HCT116 (cell line): Measurements from ENCODE around the gene DOC2A. TPM values are rescaled to one million over a fixed set of nuclear protein-coding genes. Genes with fewer than 3 reads are reported as not detected.

Experiments
- ATAC-seq: fragments of 200-7000 bp; cut with Tn5 transposase; 2 replicates; pipeline ENCODE4 v1.9.1; 2020; ENCODE audit warnings: mild to moderate bottlenecking, moderate library complexity
- BruUV-seq: library from RNA; stranded (reverse); fragments of 400-500 nt; replicated peaks from 2 replicates; lab custom pipeline; 2021; lab: Mats Ljungman, UMichigan
- CTCF ChIA-PET: fragments of 300-600 bp; sonication (Branson Sonifier 250); formaldehyde crosslinking; loops from one replicate; lab custom pipeline; 2021; ENCODE audit warnings: antibody characterized with exemption; lab: Charles Lee
- POLR2A ChIA-PET: fragments of 300-600, 350-600 bp; sonication (Branson Sonifier 250); formaldehyde crosslinking; loops from one replicate; lab custom pipeline; 2021; ENCODE audit warnings: antibody characterized with exemption; lab: Charles Lee
- RAD21 ChIA-PET, 2 experiments: fragments of 300-600 bp; sonication (Branson Sonifier 250); formaldehyde crosslinking; loops; one replicate each; lab custom pipeline; 2023; ENCODE audit warnings: low total read pairs in 2 of 2; ENCODE audit not compliant: uncharacterized antibody in 2 of 2, unreplicated experiment in 2 of 2, low non-redundant PET in 1 of 2; lab: Charles Lee
- DNase-seq: peaks from one replicate; pipeline ENCODE4 v3.0.0-alpha.2; 2010; ENCODE audit warnings: low read depth, low spot score
- H2AFZ ChIP-seq: fragments of 200-600 bp; shearing (Covaris generic), sonication (generic); 2 replicates; pipeline ENCODE4 v1.6.1; 2017; ENCODE audit warnings: low read depth, mixed run types, mixed read lengths, antibody characterized with exemption, low read length; ENCODE audit not compliant: poor library complexity, severe bottlenecking
- H3K27ac ChIP-seq: 2 replicates; pipeline ENCODE4 v1.5.1; 2012; ENCODE audit warnings: low read depth, low read length
- H3K27me3 ChIP-seq: fragments of 200-600 bp; sonication (generic); 2 replicates; pipeline ENCODE4 v1.6.1; 2016; ENCODE audit warnings: mixed run types, low read length, mixed read lengths; ENCODE audit not compliant: insufficient read depth
- H3K36me3 ChIP-seq, 2 experiments: fragments of 200-500 bp in 1 of 2; fragments of 200-600 bp in 1 of 2; sonication (Bioruptor generic) in 1 of 2; sonication (generic) in 1 of 2; 2 replicates each; pipeline versions ENCODE4 v1.5.1 to v1.6.1; 2014 to 2016; ENCODE audit warnings: low read length in 2 of 2, inconsistent platforms in 1 of 2, mixed read lengths in 1 of 2, mixed run types in 1 of 2; ENCODE audit not compliant: insufficient read depth in 2 of 2, control insufficient read depth in 1 of 2
- H3K4me1 ChIP-seq, 2 experiments: fragments of 200-600 bp in 1 of 2; sonication (generic) in 1 of 2; 2 replicates each; pipeline versions ENCODE4 v1.5.1 to v1.6.1; 2012 to 2017; ENCODE audit warnings: low read length in 2 of 2, inconsistent platforms in 1 of 2, mild to moderate bottlenecking in 1 of 2, mixed read lengths in 1 of 2, mixed run types in 1 of 2, moderate library complexity in 1 of 2; ENCODE audit not compliant: insufficient read depth in 2 of 2, control insufficient read depth in 1 of 2
- H3K4me2 ChIP-seq: fragments of 200-600 bp; sonication (generic); 2 replicates; pipeline ENCODE4 v1.6.1; 2017; ENCODE audit warnings: mixed run types, low read length, mixed read lengths
- H3K4me3 ChIP-seq, 2 experiments: fragments of 200-600 bp in 1 of 2; sonication (generic) in 1 of 2; replicated peaks in 1 of 2; 2 replicates each; pipeline ENCODE4 v1.5.1; 2011 to 2016; ENCODE audit warnings: low read length in 2 of 2, control low read depth in 1 of 2, low read depth in 1 of 2, mild to moderate bottlenecking in 1 of 2, mixed read lengths in 1 of 2, mixed run types in 1 of 2
- H3K79me2 ChIP-seq: fragments of 200-600 bp; sonication (generic); 2 replicates; pipeline ENCODE4 v1.6.1; 2017; ENCODE audit warnings: mild to moderate bottlenecking, mixed run types, low read length, moderate library complexity, mixed read lengths; ENCODE audit not compliant: insufficient read depth
- H3K9ac ChIP-seq: fragments of 200-600 bp; sonication (generic); 2 replicates; pipeline ENCODE4 v1.6.1; 2016; ENCODE audit warnings: low read length, mixed read lengths
- H3K9me2 ChIP-seq: fragments of 200-600 bp; sonication (generic), shearing (Covaris generic); 2 replicates; pipeline ENCODE4 v1.6.1; 2017; ENCODE audit warnings: mixed run types, mild to moderate bottlenecking, moderate library complexity; ENCODE audit not compliant: insufficient read depth
- H3K9me3 ChIP-seq, 2 experiments: fragments of 200-500 bp in 1 of 2; fragments of 200-600 bp in 1 of 2; sonication (Bioruptor generic) in 1 of 2; sonication (generic) in 1 of 2; 2 replicates each; pipeline ENCODE4 v1.6.1; 2014 to 2017; ENCODE audit warnings: low read length in 2 of 2, mixed read lengths in 2 of 2, inconsistent platforms in 1 of 2, low read depth in 1 of 2, mild to moderate bottlenecking in 1 of 2, mixed run types in 1 of 2, moderate library complexity in 1 of 2; ENCODE audit not compliant: control insufficient read depth in 1 of 2, insufficient read depth in 1 of 2
- H4K20me1 ChIP-seq: fragments of 200-600 bp; sonication (generic), shearing (Covaris generic); 2 replicates; pipeline ENCODE4 v1.6.1; 2017; ENCODE audit warnings: mixed run types, mild to moderate bottlenecking, moderate library complexity; ENCODE audit not compliant: insufficient read depth
- ATF3 ChIP-seq: IDR thresholded peaks from 2 replicates; pipeline ENCODE4 v1.6.1; 2012
- CBX3 ChIP-seq: IDR thresholded peaks from 2 replicates; pipeline ENCODE4 v1.6.1; 2012; ENCODE audit warnings: low read depth
- CEBPB ChIP-seq: IDR thresholded peaks from 2 replicates; pipeline ENCODE4 v1.6.1; 2012; ENCODE audit warnings: low read depth
- EGR1 ChIP-seq: IDR thresholded peaks from 2 replicates; pipeline ENCODE4 v1.6.1; 2012; ENCODE audit warnings: low read depth
- EZH2phosphoT487 ChIP-seq: fragments of 200-600 bp; IDR thresholded peaks from 2 replicates; pipeline ENCODE4 v1.6.1; 2018; ENCODE audit warnings: antibody characterized with exemption, borderline replicate concordance
- FOSL1 ChIP-seq: IDR thresholded peaks from 2 replicates; pipeline ENCODE4 v1.6.1; 2012; ENCODE audit warnings: low read depth
- JUND ChIP-seq: IDR thresholded peaks from 2 replicates; pipeline ENCODE4 v1.6.1; 2012
- MAX ChIP-seq: IDR thresholded peaks from 2 replicates; pipeline ENCODE4 v1.6.1; 2012
- POLR2A ChIP-seq: IDR thresholded peaks from 2 replicates; pipeline ENCODE4 v1.7.0; 2011; ENCODE audit warnings: borderline replicate concordance; ENCODE audit not compliant: insufficient read depth, insufficient read length; ENCODE audit errors: extremely low read depth
- POLR2AphosphoS5 ChIP-seq: IDR thresholded peaks from 2 replicates; pipeline ENCODE4 v1.6.1; 2011; ENCODE audit warnings: mild to moderate bottlenecking, low read depth, low read length, moderate library complexity
- RAD21 ChIP-seq: IDR thresholded peaks from 2 replicates; pipeline ENCODE4 v1.6.1; 2012; ENCODE audit warnings: low read depth, mild to moderate bottlenecking
- SIN3A ChIP-seq: IDR thresholded peaks from 2 replicates; pipeline ENCODE4 v1.6.1; 2012; ENCODE audit warnings: low read depth
- SP1 ChIP-seq: IDR thresholded peaks from 2 replicates; pipeline ENCODE4 v1.6.1; 2012; ENCODE audit warnings: low read depth
- SRF ChIP-seq: IDR thresholded peaks from 2 replicates; pipeline ENCODE4 v1.6.1; 2012; ENCODE audit warnings: low read depth
- TCF7L2 ChIP-seq: IDR thresholded peaks from 2 replicates; pipeline ENCODE4 v1.7.0; 2011; ENCODE audit warnings: borderline replicate concordance, inconsistent platforms; ENCODE audit not compliant: insufficient read depth, insufficient read length; ENCODE audit errors: extremely low read depth
- ZBTB33 ChIP-seq: IDR thresholded peaks from 2 replicates; pipeline ENCODE4 v1.6.1; 2011; ENCODE audit warnings: mild to moderate bottlenecking, low read length, moderate library complexity; ENCODE audit not compliant: insufficient replicate concordance; ENCODE audit errors: extremely low read depth
- ZFX ChIP-seq: fragments of 450-650 bp; IDR thresholded peaks from 2 replicates; pipeline ENCODE4 v1.6.1; 2017
- ZNF274 ChIP-seq: fragments of 200-500 bp; sonication (Bioruptor generic); IDR thresholded peaks from 2 replicates; pipeline ENCODE4 v1.6.1; 2014; ENCODE audit warnings: mild to moderate bottlenecking, low read depth, low read length, inconsistent platforms
- intact Hi-C: fragments of 100-400 bp; cut with micrococcal nuclease; formaldehyde crosslinking; loops from 2 replicates; pipeline ENCODE4 v1.10.0; 2022
- total RNA-seq: library from RNA; stranded (reverse); gene quantifications from one replicate; pipeline ENCODE4 v1.2.1, GENCODE V29; 2021; ENCODE audit not compliant: unreplicated experiment

DOC2A gene
- total RNA-seq, 1 experiment from 2014 or later: 17.3 TPM

- CTCF ChIA-PET: no interaction called here
- Histone ChIP-seq H3K27me3 (no peaks in the 10 kb centered on the region), H3K9ac (no peak overlapping the region), H3K79me2 (peaks cover 11% of the 10 kb centered on the region), H4K20me1 (no peaks in the 10 kb centered on the region), H3K9me2 (no peaks in the 10 kb centered on the region), H3K4me3 (no peak overlapping the region), H3K4me2 (no peak overlapping the region), H3K9me3 (no peaks in the 10 kb centered on the region), H3K4me1 (peaks cover 0 to 5% of the 10 kb centered on the region in 2 experiments; a peak in 1 of 4 replicates), H3K36me3 (peaks cover 0 to 7% of the 10 kb centered on the region in 2 experiments; a peak in 3 of 4 replicates), H2AFZ (no peak overlapping the region), H3K27ac (no peak overlapping the region)
- intact Hi-C loops: no loop called here
- BruUV-seq: no TSS peak
- POLR2A ChIA-PET: no interaction called here
- RAD21 ChIA-PET: no interaction called here
- no peak for ATAC-seq
- no peak for TF ChIP-seq CEBPB
- no peak for TF ChIP-seq FOSL1
- TF ChIP-seq SRF: no peak
- TF ChIP-seq ZNF274: no peak
- TF ChIP-seq ZFX: no peak
- no peak for TF ChIP-seq SIN3A
- no peak for TF ChIP-seq TCF7L2
- no peak for TF ChIP-seq JUND
- no peak for TF ChIP-seq SP1
- DNase-seq: no peak
Measured at GRCh38 chr16:30000735-30001631, 9.8 kb downstream of the DOC2A start.

- Histone ChIP-seq H3K4me3 (no peak overlapping the region), H3K9me3 (no peaks in the 10 kb centered on the region), H3K4me2 (no peak overlapping the region), H3K9me2 (no peaks in the 10 kb centered on the region), H3K4me1 (peaks cover 4 to 18% of the 10 kb centered on the region in 2 experiments), H3K36me3 (peaks cover 0 to 4% of the 10 kb centered on the region in 2 experiments; a peak in 2 of 4 replicates), H3K9ac (no peak overlapping the region), H3K79me2 (peaks cover 11% of the 10 kb centered on the region), H4K20me1 (no peaks in the 10 kb centered on the region), H3K27me3 (no peaks in the 10 kb centered on the region), H2AFZ (no peak overlapping the region), H3K27ac (no peak overlapping the region)
- ChIA-PET CTCF (no interaction called here), POLR2A (no interaction called here), RAD21 (interaction anchor here in 1 of 2 experiments (0.5 kb wide), 1 partner anchor 489 kb away, joined by 3 read pairs; no protein-coding TSS in a partner anchor)
- no peak for DNase-seq
- no TSS peak for BruUV-seq
- no peak for ATAC-seq
- intact Hi-C loops: no loop called here
- TF ChIP-seq EGR1 (no peak), SIN3A (no peak), ZNF274 (no peak), POLR2A (no peak), FOSL1 (no peak), SP1 (no peak), POLR2AphosphoS5 (no peak), EZH2phosphoT487 (no peak), ZBTB33 (no peak), RAD21 (no peak), JUND (no peak), MAX (no peak), CBX3 (no peak), SRF (no peak), TCF7L2 (no peak), ATF3 (no peak)
Measured at GRCh38 chr16:29999605-30000004, 11.2 kb downstream of the DOC2A start.
